ENCODE data around the gene TIAM2. TPM values are rescaled to one million over a fixed set of nuclear protein-coding genes. Genes with fewer than 3 reads are reported as not detected.

Gene TIAM2
- total and polyA plus RNA-seq, 12 donors = 4.3 to 22.5 (median 11.8) TPM

DNA sequence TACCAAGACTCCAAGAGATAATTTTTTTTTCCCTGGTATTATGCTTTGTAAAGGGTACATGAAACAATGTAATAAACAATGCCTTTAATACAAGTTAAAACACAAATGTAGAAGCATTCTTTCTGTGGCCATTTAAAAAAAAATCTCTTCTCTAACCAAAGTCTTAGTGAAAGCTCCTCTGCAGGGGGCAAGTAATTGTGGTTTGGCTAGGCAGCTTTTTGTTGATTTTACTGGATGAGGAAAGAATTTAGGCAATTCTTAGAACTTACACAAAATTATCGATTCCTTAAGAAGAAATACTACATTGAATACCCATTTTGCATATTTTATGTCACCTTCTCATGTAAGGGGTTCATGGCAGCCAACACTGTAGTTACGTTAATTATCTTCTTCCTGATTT lies 306.8 kb downstream of the TIAM2 start:
- 94 to 98% methylated on average over 2 of the region's 2 CpGs for WGBS, 2 donors
- intact Hi-C loops (cut with DNase I) = no loop called here
- Histone ChIP-seq H3K27me3 (no peaks in the 10 kb centered on the region), H3K9me3 (no peaks in the 10 kb centered on the region), H3K4me3 (no peak overlapping the region), H3K36me3 (peaks cover 0 to 71% (median 0%) of the 10 kb centered on the region in 9 donors), H3K4me1 (peaks cover 0 to 9% (median 0%) of the 10 kb centered on the region in 9 donors), H3K27ac (no peak overlapping the region)
- TF ChIP-seq, protein P1, sequence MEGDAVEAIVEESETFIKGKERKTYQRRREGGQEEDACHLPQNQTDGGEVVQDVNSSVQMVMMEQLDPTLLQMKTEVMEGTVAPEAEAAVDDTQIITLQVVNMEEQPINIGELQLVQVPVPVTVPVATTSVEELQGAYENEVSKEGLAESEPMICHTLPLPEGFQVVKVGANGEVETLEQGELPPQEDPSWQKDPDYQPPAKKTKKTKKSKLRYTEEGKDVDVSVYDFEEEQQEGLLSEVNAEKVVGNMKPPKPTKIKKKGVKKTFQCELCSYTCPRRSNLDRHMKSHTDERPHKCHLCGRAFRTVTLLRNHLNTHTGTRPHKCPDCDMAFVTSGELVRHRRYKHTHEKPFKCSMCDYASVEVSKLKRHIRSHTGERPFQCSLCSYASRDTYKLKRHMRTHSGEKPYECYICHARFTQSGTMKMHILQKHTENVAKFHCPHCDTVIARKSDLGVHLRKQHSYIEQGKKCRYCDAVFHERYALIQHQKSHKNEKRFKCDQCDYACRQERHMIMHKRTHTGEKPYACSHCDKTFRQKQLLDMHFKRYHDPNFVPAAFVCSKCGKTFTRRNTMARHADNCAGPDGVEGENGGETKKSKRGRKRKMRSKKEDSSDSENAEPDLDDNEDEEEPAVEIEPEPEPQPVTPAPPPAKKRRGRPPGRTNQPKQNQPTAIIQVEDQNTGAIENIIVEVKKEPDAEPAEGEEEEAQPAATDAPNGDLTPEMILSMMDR (IDR thresholded peaks at IDR 0.05) = no peak
- ATAC-seq (no peak), DNase-seq (no peak)

DNA sequence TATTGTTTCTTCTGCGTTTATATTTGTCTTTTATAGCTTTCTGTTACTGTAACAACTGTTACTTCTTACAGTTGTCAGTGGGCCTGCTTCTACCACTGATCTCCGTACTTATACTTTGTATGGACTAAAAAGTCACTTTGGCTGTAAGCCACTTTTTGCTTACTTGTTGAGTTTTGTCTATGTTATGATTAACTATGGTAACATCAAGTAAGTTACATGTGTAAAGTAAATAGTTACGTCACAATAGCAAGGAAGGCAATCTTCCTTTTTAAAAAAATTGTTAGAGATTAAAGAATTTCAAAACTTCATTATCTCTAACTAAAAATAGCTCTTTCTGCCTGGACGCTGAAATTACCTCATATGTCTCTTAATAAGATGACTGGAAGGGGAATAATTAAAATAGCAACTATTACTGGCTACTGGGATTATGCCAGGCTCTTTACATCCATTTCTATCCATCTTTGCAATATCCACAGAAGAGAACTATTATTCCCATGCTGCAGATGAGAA lies 308.3 kb downstream of the TIAM2 start:
- no peak overlapping the region for H3K27ac ChIP-seq
- no peak overlapping the region for H3K4me3 ChIP-seq
- 44 to 52% methylated on average over 4 of the region's 4 CpGs for WGBS, 2 donors
- H3K4me1 ChIP-seq = peaks cover 0 to 9% (median 0%) of the 10 kb centered on the region in 9 donors
- no peaks in the 10 kb centered on the region for H3K27me3 ChIP-seq
- DNase-seq (no peak), ATAC-seq (no peak)
- no peaks in the 10 kb centered on the region for H3K9me3 ChIP-seq
- intact Hi-C loops (cut with DNase I) = no loop called here
- peaks cover 0 to 71% (median 0%) of the 10 kb centered on the region in 9 donors for H3K36me3 ChIP-seq
- TF ChIP-seq, protein P1 (IDR thresholded peaks at IDR 0.05) = no peak

DNA sequence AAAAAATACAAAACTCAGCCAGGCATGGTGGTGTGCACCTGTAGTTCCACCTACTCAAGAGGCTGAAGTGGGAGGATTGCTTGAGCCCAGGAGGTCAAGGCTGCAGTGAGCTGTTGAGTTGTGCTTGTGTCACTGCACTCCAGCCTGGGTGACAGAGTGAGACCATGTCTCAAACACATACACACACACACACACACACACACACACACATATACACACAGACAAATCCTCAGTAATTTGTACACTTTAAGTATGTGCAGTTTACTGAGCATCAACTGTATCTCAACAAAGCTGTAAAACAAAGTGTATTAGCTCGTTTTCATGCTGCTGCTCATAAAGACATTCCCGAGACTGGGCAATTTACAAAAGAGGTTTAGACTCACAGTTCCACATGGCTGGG lies 311.8 kb downstream of the TIAM2 start:
- TF ChIP-seq, protein P1 (IDR thresholded peaks at IDR 0.05) = no peak
- H3K9me3 ChIP-seq = no peaks in the 10 kb centered on the region
- no peak overlapping the region for H3K27ac ChIP-seq
- 91% methylated on average over 2 of the region's 2 CpGs for whole genome bisulfite sequencing, 2 donors
- intact Hi-C loops (cut with DNase I) = no loop called here
- H3K27me3 ChIP-seq = no peaks in the 10 kb centered on the region
- H3K4me3 ChIP-seq = no peak overlapping the region
- DNase-seq = no peak
- H3K36me3 ChIP-seq = peaks cover 0 to 78% (median 6%) of the 10 kb centered on the region in 9 donors
- no peak for ATAC-seq
- H3K4me1 ChIP-seq = peaks cover 0 to 14% (median 4%) of the 10 kb centered on the region in 9 donors
